ENCODE data around the gene VAMP5.

DNA sequence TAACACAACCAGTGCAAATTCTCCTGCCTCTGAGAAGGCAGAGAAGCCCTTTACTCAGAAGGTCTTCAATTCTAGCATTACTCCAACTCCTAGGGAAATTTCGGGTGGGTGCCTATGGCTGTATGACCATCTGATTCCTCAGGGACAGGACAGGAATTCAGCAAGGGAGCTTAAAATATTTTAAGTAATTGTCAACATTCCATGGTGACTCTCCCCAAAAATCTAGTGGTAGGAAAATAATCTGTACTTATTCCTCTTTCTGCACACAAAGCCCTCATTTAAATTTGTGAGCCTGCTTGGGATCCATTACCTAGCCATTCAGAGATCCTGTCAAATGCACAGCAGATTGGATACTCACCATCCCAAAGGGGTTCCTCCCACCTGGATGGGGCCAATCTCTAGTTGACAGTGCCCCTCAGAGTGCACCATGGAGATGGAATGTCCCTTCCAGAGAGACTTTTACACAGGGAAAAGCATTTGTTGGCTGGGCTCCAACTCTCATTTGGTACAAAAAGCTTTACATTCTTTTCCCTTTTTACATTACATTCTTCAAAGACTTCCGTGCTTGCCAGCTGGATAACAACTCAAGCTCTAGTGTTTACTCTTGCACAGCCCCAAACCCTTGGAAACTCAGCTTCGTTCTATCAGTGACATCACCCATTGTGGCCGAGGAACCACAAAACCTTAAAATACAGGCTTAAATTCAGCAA, 21.3 kb downstream of the VAMP5 start:
- TF ChIP-seq EZH2 (IDR thresholded peaks at IDR 0.05; ENCODE audit: insufficient read depth, low read length): no peak
- TF ChIP-seq, protein P1, sequence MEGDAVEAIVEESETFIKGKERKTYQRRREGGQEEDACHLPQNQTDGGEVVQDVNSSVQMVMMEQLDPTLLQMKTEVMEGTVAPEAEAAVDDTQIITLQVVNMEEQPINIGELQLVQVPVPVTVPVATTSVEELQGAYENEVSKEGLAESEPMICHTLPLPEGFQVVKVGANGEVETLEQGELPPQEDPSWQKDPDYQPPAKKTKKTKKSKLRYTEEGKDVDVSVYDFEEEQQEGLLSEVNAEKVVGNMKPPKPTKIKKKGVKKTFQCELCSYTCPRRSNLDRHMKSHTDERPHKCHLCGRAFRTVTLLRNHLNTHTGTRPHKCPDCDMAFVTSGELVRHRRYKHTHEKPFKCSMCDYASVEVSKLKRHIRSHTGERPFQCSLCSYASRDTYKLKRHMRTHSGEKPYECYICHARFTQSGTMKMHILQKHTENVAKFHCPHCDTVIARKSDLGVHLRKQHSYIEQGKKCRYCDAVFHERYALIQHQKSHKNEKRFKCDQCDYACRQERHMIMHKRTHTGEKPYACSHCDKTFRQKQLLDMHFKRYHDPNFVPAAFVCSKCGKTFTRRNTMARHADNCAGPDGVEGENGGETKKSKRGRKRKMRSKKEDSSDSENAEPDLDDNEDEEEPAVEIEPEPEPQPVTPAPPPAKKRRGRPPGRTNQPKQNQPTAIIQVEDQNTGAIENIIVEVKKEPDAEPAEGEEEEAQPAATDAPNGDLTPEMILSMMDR (IDR thresholded peaks at IDR 0.05; ENCODE audit: insufficient read depth, low read depth, low read length): no peak

Data from astrocyte (in vitro differentiated cells and primary cell).